DOHH2 (cell line): ENCODE measurements around the gene EHD3.

Experiments
- CTCF ChIP-seq: fragments of 200-600 bp; sonication (generic); IDR thresholded peaks from one replicate; pipeline ENCODE4 v1.5.1; 2014; ENCODE audit warnings: antibody characterized with exemption, mild to moderate bottlenecking, low read depth, low read length; ENCODE audit not compliant: poor library complexity, severe bottlenecking
- EZH2phosphoT487 ChIP-seq: fragments of 200-600 bp; sonication (generic); IDR thresholded peaks from 2 replicates; pipeline ENCODE4 v1.6.1; 2017; ENCODE audit warnings: borderline replicate concordance, mild to moderate bottlenecking, antibody characterized with exemption, low read length, moderate library complexity, mixed read lengths

- TF ChIP-seq CTCF = no peak
- no peak for TF ChIP-seq EZH2phosphoT487
Observed at GRCh38 chr2:31255911-31256571, 22.1 kb downstream of the EHD3 start.
